OCI-LY3 (cell line): Measurements from ENCODE around the gene TMEM200B.

Experiments used
- H2AFZ ChIP-seq: fragments of 200-600, 300-600 bp; shearing (Covaris generic); 2 replicates; pipeline ENCODE4 v1.6.0; 2014; ENCODE audit warnings: antibody characterized with exemption, low read depth, low read length
- H3K27ac ChIP-seq: fragments of 200-600, 300-600 bp; sonication (generic); 2 replicates; pipeline ENCODE4 v1.5.1; 2014; ENCODE audit warnings: mild to moderate bottlenecking, low read length, moderate library complexity, mixed read lengths
- H3K27me3 ChIP-seq: fragments of 200-600, 300-600 bp; sonication (generic); 2 replicates; pipeline ENCODE4 v1.6.1; 2014; ENCODE audit warnings: low read depth, low read length, mixed read lengths
- H3K36me3 ChIP-seq: fragments of 200-600, 300-600 bp; sonication (generic); replicated peaks from 2 replicates; pipeline ENCODE3; 2014; ENCODE audit warnings: low read depth, low read length, mixed read lengths
- H3K4me1 ChIP-seq: fragments of 300-600, 200-600 bp; sonication (generic); 2 replicates; pipeline ENCODE4 v1.6.1; 2014; ENCODE audit warnings: low read length, mixed read lengths
- H3K4me2 ChIP-seq: fragments of 200-600, 300-600 bp; sonication (generic); 2 replicates; pipeline ENCODE4 v1.6.1; 2014; ENCODE audit warnings: low read length, mixed read lengths
- H3K4me3 ChIP-seq: fragments of 300-600, 200-600 bp; sonication (generic); 2 replicates; pipeline ENCODE4 v1.5.1; 2014; ENCODE audit warnings: antibody characterized with exemption, mild to moderate bottlenecking, low read length, moderate library complexity
- H3K79me2 ChIP-seq: fragments of 300-600, 200-600 bp; shearing (Covaris generic); 2 replicates; pipeline ENCODE4 v1.6.1; 2014; ENCODE audit warnings: mild to moderate bottlenecking, low read length, mixed read lengths
- H3K9ac ChIP-seq: fragments of 300-600, 200-600 bp; shearing (Covaris generic); 2 replicates; pipeline ENCODE4 v1.6.0; 2014; ENCODE audit warnings: mild to moderate bottlenecking, low read length, moderate library complexity
- H3K9me3 ChIP-seq: fragments of 200-600, 300-600 bp; shearing (Covaris generic); 2 replicates; pipeline ENCODE4 v1.6.1; 2014; ENCODE audit warnings: low read length, mixed read lengths; ENCODE audit not compliant: insufficient read depth
- H4K20me1 ChIP-seq: fragments of 200-600, 300-600 bp; sonication (generic); 2 replicates; pipeline ENCODE4 v1.6.1; 2016; ENCODE audit warnings: low read length, mixed read lengths; ENCODE audit not compliant: insufficient read depth
- EZH2phosphoT487 ChIP-seq: fragments of 200-600 bp; shearing (Covaris generic); IDR thresholded peaks from 2 replicates; pipeline ENCODE4 v1.6.1; 2018; ENCODE audit warnings: antibody characterized with exemption, mixed run types, low read depth
- TF ChIP-seq, protein P1 (sequence below): fragments of 200-600, 300-600 bp; sonication (generic); IDR thresholded peaks from 2 replicates; pipeline ENCODE4 v1.5.1; 2014; ENCODE audit warnings: antibody characterized with exemption, low read length, low read depth

TMEM200B gene

DNA sequence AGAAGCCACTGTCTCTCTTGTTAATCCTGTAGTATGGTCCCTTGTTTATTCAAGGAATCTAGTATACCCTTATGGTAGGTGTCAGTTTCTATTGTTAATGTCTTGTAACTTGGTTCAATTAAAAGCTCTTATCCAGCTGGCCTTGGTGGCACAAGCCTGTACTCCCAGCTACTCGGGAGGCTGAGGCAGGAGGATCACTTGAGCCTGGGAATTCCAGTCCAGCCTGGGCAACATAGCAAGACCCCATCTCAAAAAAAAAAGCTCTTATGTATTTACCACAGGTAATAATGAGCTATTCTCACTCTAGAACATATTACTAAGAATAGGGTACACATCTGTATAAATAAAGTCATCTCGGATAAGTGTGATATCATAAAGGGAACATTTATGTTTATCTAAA is 46.5 kb downstream of the TMEM200B start:
- no peak overlapping the region for H2AFZ ChIP-seq
- TF ChIP-seq EZH2phosphoT487: no peak
- TF ChIP-seq, protein P1, sequence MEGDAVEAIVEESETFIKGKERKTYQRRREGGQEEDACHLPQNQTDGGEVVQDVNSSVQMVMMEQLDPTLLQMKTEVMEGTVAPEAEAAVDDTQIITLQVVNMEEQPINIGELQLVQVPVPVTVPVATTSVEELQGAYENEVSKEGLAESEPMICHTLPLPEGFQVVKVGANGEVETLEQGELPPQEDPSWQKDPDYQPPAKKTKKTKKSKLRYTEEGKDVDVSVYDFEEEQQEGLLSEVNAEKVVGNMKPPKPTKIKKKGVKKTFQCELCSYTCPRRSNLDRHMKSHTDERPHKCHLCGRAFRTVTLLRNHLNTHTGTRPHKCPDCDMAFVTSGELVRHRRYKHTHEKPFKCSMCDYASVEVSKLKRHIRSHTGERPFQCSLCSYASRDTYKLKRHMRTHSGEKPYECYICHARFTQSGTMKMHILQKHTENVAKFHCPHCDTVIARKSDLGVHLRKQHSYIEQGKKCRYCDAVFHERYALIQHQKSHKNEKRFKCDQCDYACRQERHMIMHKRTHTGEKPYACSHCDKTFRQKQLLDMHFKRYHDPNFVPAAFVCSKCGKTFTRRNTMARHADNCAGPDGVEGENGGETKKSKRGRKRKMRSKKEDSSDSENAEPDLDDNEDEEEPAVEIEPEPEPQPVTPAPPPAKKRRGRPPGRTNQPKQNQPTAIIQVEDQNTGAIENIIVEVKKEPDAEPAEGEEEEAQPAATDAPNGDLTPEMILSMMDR: no peak
- no peaks in the 10 kb centered on the region for H3K4me1 ChIP-seq

More for the DNA sequence above, 46.5 kb downstream of the TMEM200B start:
- Histone ChIP-seq H3K9me3 (no peaks in the 10 kb centered on the region), H3K27ac (no peak overlapping the region), H3K4me3 (no peak overlapping the region), H3K4me2 (no peak overlapping the region), H3K9ac (no peak overlapping the region), H3K36me3 (no peaks in the 10 kb centered on the region), H3K27me3 (no peaks in the 10 kb centered on the region), H4K20me1 (no peaks in the 10 kb centered on the region), H3K79me2 (no peaks in the 10 kb centered on the region)
